GM12878 (cell line): ENCODE data around the gene POR. TPM values are rescaled to one million over a fixed set of nuclear protein-coding genes. Genes with fewer than 3 reads are reported as not detected.

Experiments used
- ATF3 ChIP-seq: IDR thresholded peaks from 2 replicates; pipeline ENCODE4 v1.6.1; 2011; ENCODE audit warnings: low read depth, mild to moderate bottlenecking, low read length, moderate library complexity, borderline replicate concordance; ENCODE audit errors: extremely low read depth
- BHLHE40 ChIP-seq, 2 experiments: fragments of 450-650 bp in 1 of 2; IDR thresholded peaks; 2 replicates each; pipeline ENCODE4 v1.6.1; 2011 to 2017; ENCODE audit warnings: low read depth in 2 of 2, borderline replicate concordance in 1 of 2, improper control_type of control experiment in 1 of 2, low read length in 1 of 2, mild to moderate bottlenecking in 1 of 2
- BMI1 ChIP-seq: fragments of 450-650 bp; IDR thresholded peaks from 2 replicates; pipeline ENCODE4 v1.6.1; 2016; ENCODE audit warnings: mild to moderate bottlenecking, moderate library complexity, borderline replicate concordance
- CREB1 ChIP-seq: IDR thresholded peaks from 2 replicates; pipeline ENCODE4 v1.6.1; 2012; ENCODE audit warnings: low read depth, mild to moderate bottlenecking, inconsistent platforms
- EZH2 ChIP-seq: IDR thresholded peaks from 2 replicates; pipeline ENCODE4 v1.6.1; 2012; ENCODE audit warnings: low read depth, mild to moderate bottlenecking, control low read depth, inconsistent platforms, low read length, borderline replicate concordance; ENCODE audit not compliant: control insufficient read depth
- NFXL1 ChIP-seq: fragments of 450-650 bp; IDR thresholded peaks from 2 replicates; pipeline ENCODE4 v1.6.1; 2017; ENCODE audit warnings: antibody characterized with exemption, mild to moderate bottlenecking, borderline replicate concordance
- NKRF ChIP-seq: fragments of 450-650 bp; conservative IDR thresholded peaks from 2 replicates; pipeline ENCODE4 v1.6.1; 2017; ENCODE audit warnings: mild to moderate bottlenecking, moderate library complexity
- NR2C1 ChIP-seq: fragments of 450-650 bp; IDR thresholded peaks from 2 replicates; pipeline ENCODE4 v1.6.1; 2017; ENCODE audit warnings: antibody characterized with exemption, mild to moderate bottlenecking, moderate library complexity
- PBX3 ChIP-seq: IDR thresholded peaks from 2 replicates; pipeline ENCODE4 v1.6.1; 2011; ENCODE audit warnings: mild to moderate bottlenecking, low read depth, low read length, moderate library complexity; ENCODE audit not compliant: insufficient replicate concordance
- POLR2A ChIP-seq: IDR thresholded peaks from 2 replicates; pipeline ENCODE4 v1.6.1; 2011; ENCODE audit warnings: low read depth, mild to moderate bottlenecking, low read length
- SIN3A ChIP-seq: IDR thresholded peaks from 2 replicates; pipeline ENCODE4 v1.6.1; 2012; ENCODE audit warnings: low read depth, low read length, improper control_type of control experiment
- SIX5 ChIP-seq: IDR thresholded peaks from 2 replicates; pipeline ENCODE4 v1.6.1; 2011; ENCODE audit warnings: mild to moderate bottlenecking, low read depth, low read length, moderate library complexity; ENCODE audit not compliant: severe bottlenecking
- TBL1XR1 ChIP-seq: IDR thresholded peaks from 2 replicates; pipeline ENCODE4 v1.6.1; 2012; ENCODE audit warnings: low read depth, low read length, improper control_type of control experiment
- TCF12 ChIP-seq: IDR thresholded peaks from 2 replicates; pipeline ENCODE4 v1.6.1; 2011; ENCODE audit warnings: low read depth, mild to moderate bottlenecking, low read length
- ZBED1 ChIP-seq: IDR thresholded peaks from 2 replicates; pipeline ENCODE4 v1.6.1; 2016; ENCODE audit warnings: borderline replicate concordance
- polyA plus RNA-seq, 11 experiments: library from polyadenylated mRNA; depleted of rRNA in 4 of 11; unstranded in 6 of 11; stranded (reverse) in 5 of 11; fragments of >200 nt; fragmentation: Nextera tagmentation in 4 of 11; fragmentation: Illumina TruSeq in 1 of 11; extraction: Ambion mirVana in 4 of 11; extraction: Trizol in 1 of 11; gene quantifications; 1 replicate in 1 of 11; 2 replicates in 10 of 11; pipeline versions ENCODE4 v1.2.1 to v1.2.3, GENCODE V29; 2011 to 2016; ENCODE audit warnings: inconsistent platforms in 2 of 11, missing spikeins in 2 of 11, low read depth in 1 of 11
- total RNA-seq, 4 experiments: library from RNA; depleted of rRNA in 3 of 4; stranded (reverse); fragments of >200 nt in 3 of 4; fragmentation: Illumina TruSeq in 1 of 4; extraction: Trizol in 1 of 4; gene quantifications; 2 replicates each; pipeline versions ENCODE4 v1.2.1 to v1.2.3, GENCODE V29; 2013 to 2021
- TF ChIP-seq, protein P1 (sequence below): fragments of 450-650 bp; IDR thresholded peaks from 2 replicates; pipeline ENCODE4 v1.6.1; 2017; ENCODE audit warnings: mild to moderate bottlenecking, moderate library complexity
- TF ChIP-seq, protein P2 (sequence below): IDR thresholded peaks from 2 replicates; pipeline ENCODE4 v1.6.1; 2012; ENCODE audit warnings: mild to moderate bottlenecking, low read depth, low read length

POR gene
- total and polyA plus RNA-seq, 10 of the 15 experiments (the other 5 are each of a cell fraction or from before 2014, with no cell fraction given) = 2.2 to 75.8 (median 35.9) TPM

DNA sequence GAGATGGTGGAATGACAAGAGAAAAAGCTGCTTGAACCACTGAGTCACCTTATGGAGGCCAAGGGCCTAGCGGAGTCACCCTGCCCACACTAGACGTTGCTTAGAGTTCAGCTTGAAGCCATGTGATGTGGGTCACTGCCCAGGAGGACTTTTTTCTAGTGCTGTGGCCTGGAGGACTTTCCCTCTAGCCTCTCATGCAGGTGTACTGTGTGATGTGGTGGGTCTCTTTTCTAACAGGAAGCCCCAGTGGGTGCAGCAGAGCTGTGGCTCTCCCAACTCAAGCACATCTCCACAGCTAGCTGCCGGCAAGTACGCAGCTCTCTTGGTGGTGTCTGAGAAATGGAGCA lies 13.6 kb downstream of the POR start (continued):
- TF ChIP-seq, protein P1, sequence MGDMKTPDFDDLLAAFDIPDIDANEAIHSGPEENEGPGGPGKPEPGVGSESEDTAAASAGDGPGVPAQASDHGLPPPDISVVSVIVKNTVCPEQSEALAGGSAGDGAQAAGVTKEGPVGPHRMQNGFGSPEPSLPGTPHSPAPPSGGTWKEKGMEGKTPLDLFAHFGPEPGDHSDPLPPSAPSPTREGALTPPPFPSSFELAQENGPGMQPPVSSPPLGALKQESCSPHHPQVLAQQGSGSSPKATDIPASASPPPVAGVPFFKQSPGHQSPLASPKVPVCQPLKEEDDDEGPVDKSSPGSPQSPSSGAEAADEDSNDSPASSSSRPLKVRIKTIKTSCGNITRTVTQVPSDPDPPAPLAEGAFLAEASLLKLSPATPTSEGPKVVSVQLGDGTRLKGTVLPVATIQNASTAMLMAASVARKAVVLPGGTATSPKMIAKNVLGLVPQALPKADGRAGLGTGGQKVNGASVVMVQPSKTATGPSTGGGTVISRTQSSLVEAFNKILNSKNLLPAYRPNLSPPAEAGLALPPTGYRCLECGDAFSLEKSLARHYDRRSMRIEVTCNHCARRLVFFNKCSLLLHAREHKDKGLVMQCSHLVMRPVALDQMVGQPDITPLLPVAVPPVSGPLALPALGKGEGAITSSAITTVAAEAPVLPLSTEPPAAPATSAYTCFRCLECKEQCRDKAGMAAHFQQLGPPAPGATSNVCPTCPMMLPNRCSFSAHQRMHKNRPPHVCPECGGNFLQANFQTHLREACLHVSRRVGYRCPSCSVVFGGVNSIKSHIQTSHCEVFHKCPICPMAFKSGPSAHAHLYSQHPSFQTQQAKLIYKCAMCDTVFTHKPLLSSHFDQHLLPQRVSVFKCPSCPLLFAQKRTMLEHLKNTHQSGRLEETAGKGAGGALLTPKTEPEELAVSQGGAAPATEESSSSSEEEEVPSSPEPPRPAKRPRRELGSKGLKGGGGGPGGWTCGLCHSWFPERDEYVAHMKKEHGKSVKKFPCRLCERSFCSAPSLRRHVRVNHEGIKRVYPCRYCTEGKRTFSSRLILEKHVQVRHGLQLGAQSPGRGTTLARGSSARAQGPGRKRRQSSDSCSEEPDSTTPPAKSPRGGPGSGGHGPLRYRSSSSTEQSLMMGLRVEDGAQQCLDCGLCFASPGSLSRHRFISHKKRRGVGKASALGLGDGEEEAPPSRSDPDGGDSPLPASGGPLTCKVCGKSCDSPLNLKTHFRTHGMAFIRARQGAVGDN = peak; percentile 62; the same call in 1 of the 2 replicates
- TF ChIP-seq, protein P2, sequence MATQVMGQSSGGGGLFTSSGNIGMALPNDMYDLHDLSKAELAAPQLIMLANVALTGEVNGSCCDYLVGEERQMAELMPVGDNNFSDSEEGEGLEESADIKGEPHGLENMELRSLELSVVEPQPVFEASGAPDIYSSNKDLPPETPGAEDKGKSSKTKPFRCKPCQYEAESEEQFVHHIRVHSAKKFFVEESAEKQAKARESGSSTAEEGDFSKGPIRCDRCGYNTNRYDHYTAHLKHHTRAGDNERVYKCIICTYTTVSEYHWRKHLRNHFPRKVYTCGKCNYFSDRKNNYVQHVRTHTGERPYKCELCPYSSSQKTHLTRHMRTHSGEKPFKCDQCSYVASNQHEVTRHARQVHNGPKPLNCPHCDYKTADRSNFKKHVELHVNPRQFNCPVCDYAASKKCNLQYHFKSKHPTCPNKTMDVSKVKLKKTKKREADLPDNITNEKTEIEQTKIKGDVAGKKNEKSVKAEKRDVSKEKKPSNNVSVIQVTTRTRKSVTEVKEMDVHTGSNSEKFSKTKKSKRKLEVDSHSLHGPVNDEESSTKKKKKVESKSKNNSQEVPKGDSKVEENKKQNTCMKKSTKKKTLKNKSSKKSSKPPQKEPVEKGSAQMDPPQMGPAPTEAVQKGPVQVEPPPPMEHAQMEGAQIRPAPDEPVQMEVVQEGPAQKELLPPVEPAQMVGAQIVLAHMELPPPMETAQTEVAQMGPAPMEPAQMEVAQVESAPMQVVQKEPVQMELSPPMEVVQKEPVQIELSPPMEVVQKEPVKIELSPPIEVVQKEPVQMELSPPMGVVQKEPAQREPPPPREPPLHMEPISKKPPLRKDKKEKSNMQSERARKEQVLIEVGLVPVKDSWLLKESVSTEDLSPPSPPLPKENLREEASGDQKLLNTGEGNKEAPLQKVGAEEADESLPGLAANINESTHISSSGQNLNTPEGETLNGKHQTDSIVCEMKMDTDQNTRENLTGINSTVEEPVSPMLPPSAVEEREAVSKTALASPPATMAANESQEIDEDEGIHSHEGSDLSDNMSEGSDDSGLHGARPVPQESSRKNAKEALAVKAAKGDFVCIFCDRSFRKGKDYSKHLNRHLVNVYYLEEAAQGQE = no peak
- TF ChIP-seq BMI1 = no peak
- no peak for TF ChIP-seq SIN3A
- peak; percentile 45; the same call in 1 of the 2 replicates for TF ChIP-seq NR2C1
- TF ChIP-seq SIX5 = no peak
- TF ChIP-seq TCF12 = peak; percentile 86; the same call in 1 of the 2 replicates
- TF ChIP-seq ATF3 = no peak
- no peak for TF ChIP-seq NFXL1
- peak; percentile 37; the same call in 1 of the 2 replicates for TF ChIP-seq POLR2A
- no peak for TF ChIP-seq NKRF
- peak; percentile 58; the same call in 1 of the 2 replicates for TF ChIP-seq ZBED1
- TF ChIP-seq TBL1XR1 = 0 out of 2 replicates have a peak, but pooled peaks have one; percentile 16
- TF ChIP-seq PBX3 = no peak
- TF ChIP-seq BHLHE40 (IDR thresholded peaks at IDR 0.05; ENCODE audit: borderline replicate concordance in 1 of 2, low read depth in 2 of 2, low read length in 1 of 2) = peak; percentile 12 to 43; a peak in 2 of 4 replicates
- peak; percentile 63 for TF ChIP-seq CREB1
- TF ChIP-seq EZH2 = no peak
